ENCODE data around the gene MAP2K5. TPM values are rescaled to one million over a fixed set of nuclear protein-coding genes. Genes with fewer than 3 reads are reported as not detected.

Gene MAP2K5
- total and polyA plus RNA-seq, 10 of the 15 experiments (the other 5 are each of a cell fraction or from before 2014, with no cell fraction given): 1.3 to 19.4 (median 9.6) TPM

DNA sequence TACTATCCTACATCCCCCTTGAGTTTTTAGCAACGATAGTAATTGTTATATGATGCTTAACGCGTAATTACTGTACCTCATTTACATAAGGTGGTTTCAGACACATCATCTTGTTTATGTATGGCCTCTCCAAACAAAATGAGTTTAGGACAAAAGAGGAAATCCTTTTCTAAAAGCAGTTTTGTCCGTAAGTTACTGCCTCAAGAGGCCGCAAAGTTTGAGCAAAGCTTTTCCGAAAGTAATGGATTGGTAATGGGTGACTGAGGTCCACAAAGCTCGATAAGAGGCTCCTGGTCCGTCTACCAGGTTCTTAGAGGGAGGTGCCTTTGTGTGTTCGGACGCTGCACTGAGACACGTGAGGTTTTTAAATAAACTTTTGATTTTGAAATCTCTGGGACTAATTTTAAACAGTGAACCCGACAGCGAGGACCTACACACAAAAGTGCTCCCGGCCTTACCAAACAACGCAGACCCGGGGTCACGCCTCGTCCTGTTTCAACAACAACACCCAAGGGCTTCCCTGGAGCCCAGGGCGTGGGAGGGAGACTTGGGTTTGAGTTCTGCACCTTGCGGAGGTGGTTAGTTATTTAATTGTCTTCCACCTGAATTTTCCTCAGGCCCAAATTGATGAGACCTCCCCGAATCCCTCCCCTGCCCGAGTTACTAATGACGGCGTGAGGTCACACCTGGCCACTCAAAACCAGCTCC, 22.0 kb upstream of the MAP2K5 start:
- CTCF ChIA-PET: interaction anchor here (0.7 to 2.0 kb wide), 11 partner anchors 9 to 316 kb away, joined by 3 to 8 read pairs (median 3); no protein-coding TSS in a partner anchor
- no peaks in the 10 kb centered on the region for H3K4me1 ChIP-seq (ENCODE audit: control insufficient read depth, insufficient read depth, low read length)
- BruUV-seq (replicated peaks): TSS peak; percentile 94
- H3K36me3 ChIP-seq (ENCODE audit: control insufficient read depth in 2 of 2, insufficient read depth in 2 of 2, low read length in 1 of 2): no peaks in the 10 kb centered on the region
- H2AFZ ChIP-seq (ENCODE audit: control insufficient read depth, low read depth, low read length): peak overlapping the region; percentile 83
- H4K20me1 ChIP-seq (ENCODE audit: control insufficient read depth, insufficient read depth): no peaks in the 10 kb centered on the region
- no peaks in the 10 kb centered on the region for H3K9me3 ChIP-seq (replicated peaks; ENCODE audit: control insufficient read depth, insufficient read depth, low read length)
- H3K79me2 ChIP-seq (ENCODE audit: control insufficient read depth, insufficient read depth, low read length): peaks cover 39% of the 10 kb centered on the region
- peak overlapping the region; percentile 87 for H3K4me3 ChIP-seq
- peak overlapping the region; percentile 92 for H3K9ac ChIP-seq (ENCODE audit: control insufficient read depth, insufficient read depth, low read length)
- no peak for DNase-seq (ENCODE audit: low read depth, low spot score)
- ATAC-seq: peak; percentile 3
- SMC1A ChIA-PET (ENCODE audit: uncharacterized antibody, unreplicated experiment): interaction anchor here (0.6 to 2.1 kb wide), 12 partner anchors 9 to 269 kb away, joined by 3 to 8 read pairs (median 4); no protein-coding TSS in a partner anchor
- peak overlapping the region; percentile 62 for H3K27ac ChIP-seq (ENCODE audit: control insufficient read depth, insufficient read depth)
- peak overlapping the region; percentile 81 for H3K4me2 ChIP-seq (ENCODE audit: control insufficient read depth, insufficient read depth)
- intact Hi-C loops (cut with micrococcal nuclease; ENCODE audit: unreplicated experiment) (loop anchor here (2.0 to 5.0 kb wide), 2 partner anchors 18 to 322 kb away; partner anchors contain the start of gene RNU6-1), in situ Hi-C loops (cut with MboI) (no loop called here)
- no peaks in the 10 kb centered on the region for H3K27me3 ChIP-seq (replicated peaks in 1 of 2; ENCODE audit: control insufficient read depth in 2 of 2, insufficient read depth in 2 of 2, low read length in 1 of 2)
- WGBS (ENCODE audit: insufficient coverage, insufficient replicate concordance, low lambda C conversion rate, missing lambda C conversion rate): 2% methylated on average over 23 of the region's 24 CpGs
- POLR2A ChIA-PET: interaction anchor here (0.7 to 1.7 kb wide), 7 partner anchors 9 to 321 kb away, joined by 3 to 6 read pairs (median 3); no protein-coding TSS in a partner anchor
- no peak for FAIRE-seq
- RAD21 ChIA-PET (ENCODE audit: unreplicated experiment): interaction anchor here (0.7 to 2.3 kb wide), 11 partner anchors 13 to 312 kb away, joined by 3 to 13 read pairs (median 4); partner anchors contain the start of gene MAP2K5
- TF ChIP-seq USF2 (IDR thresholded peaks at IDR 0.05; ENCODE audit: borderline replicate concordance, low read depth, low read length) (no peak), IRF4 (IDR thresholded peaks at IDR 0.05; ENCODE audit: low read depth, low read length) (no peak), ATF3 (IDR thresholded peaks at IDR 0.05; ENCODE audit: borderline replicate concordance, extremely low read depth, low read depth, low read length) (no peak), JUNB (IDR thresholded peaks at IDR 0.05) (no peak), SIN3A (IDR thresholded peaks at IDR 0.05; ENCODE audit: low read depth, low read length) (no peak), POLR2AphosphoS2 (IDR thresholded peaks at IDR 0.05; ENCODE audit: low read depth, low read length) (no peak), RELB (IDR thresholded peaks at IDR 0.05; ENCODE audit: low read depth) (0 out of 2 replicates have a peak, but pooled peaks have one; percentile 16), BMI1 (IDR thresholded peaks at IDR 0.05; ENCODE audit: borderline replicate concordance) (no peak), SREBF2 (IDR thresholded peaks at IDR 0.05; ENCODE audit: low read length) (no peak), WRNIP1 (IDR thresholded peaks at IDR 0.05; ENCODE audit: borderline replicate concordance, low read depth, low read length) (no peak), IKZF1 (conservative IDR thresholded peaks at IDR 0.05) (no peak), ZZZ3 (IDR thresholded peaks at IDR 0.05; ENCODE audit: control insufficient read depth, insufficient read length, low read depth) (no peak), RAD21 (IDR thresholded peaks at IDR 0.05; ENCODE audit: insufficient read depth, low read depth, low read length) (no peak), CREM (IDR thresholded peaks at IDR 0.05; ENCODE audit: low read depth) (peak; percentile 20; the same call in 1 of the 2 replicates), RAD51 (IDR thresholded peaks at IDR 0.05) (peak; percentile 37; the same call in 1 of the 2 replicates), TCF12 (IDR thresholded peaks at IDR 0.05; ENCODE audit: low read depth, low read length) (no peak), CHD1 (IDR thresholded peaks at IDR 0.05; ENCODE audit: low read depth, low read length) (no peak), NBN (IDR thresholded peaks at IDR 0.05) (peak; percentile 16), SMAD1 (IDR thresholded peaks at IDR 0.05; ENCODE audit: low read depth, partially characterized antibody) (no peak), CHD4 (IDR thresholded peaks at IDR 0.05) (no peak), CHD2 (IDR thresholded peaks at IDR 0.05; ENCODE audit: borderline replicate concordance, low read depth, low read length) (0 out of 2 replicates have a peak, but pooled peaks have one; percentile 55)
- TF ChIP-seq, protein P1, sequence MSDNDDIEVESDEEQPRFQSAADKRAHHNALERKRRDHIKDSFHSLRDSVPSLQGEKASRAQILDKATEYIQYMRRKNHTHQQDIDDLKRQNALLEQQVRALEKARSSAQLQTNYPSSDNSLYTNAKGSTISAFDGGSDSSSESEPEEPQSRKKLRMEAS (IDR thresholded peaks at IDR 0.05; ENCODE audit: low read depth, low read length): peak; percentile 54; the same call in 1 of the 2 replicates

All from GM12878 (cell line).